NB4 (cell line): Measurements from ENCODE around the gene ZNF385A.

Source experiments
- DNase-seq: peaks from one replicate; pipeline ENCODE4 v3.0.0; 2010; ENCODE audit warnings: low read depth
- H3K4me3 ChIP-seq: one replicate; pipeline ENCODE4 v1.5.1; 2011; ENCODE audit warnings: mild to moderate bottlenecking, low read depth, low read length, moderate library complexity
- MYC ChIP-seq: IDR thresholded peaks from 2 replicates; pipeline ENCODE4 v1.6.1; 2011; ENCODE audit warnings: low read depth, low read length
- POLR2A ChIP-seq: IDR thresholded peaks from 2 replicates; pipeline ENCODE4 v1.6.1; 2011; ENCODE audit warnings: mild to moderate bottlenecking; ENCODE audit not compliant: insufficient read length; ENCODE audit errors: extremely low read depth
- TF ChIP-seq, protein P1 (sequence below): IDR thresholded peaks from one replicate; pipeline ENCODE4 v1.5.1; 2012; ENCODE audit warnings: low read depth, low read length
- TF ChIP-seq, protein P2 (sequence below): IDR thresholded peaks from 2 replicates; pipeline ENCODE4 v1.6.1; 2011; ENCODE audit warnings: low read depth, low read length

The ZNF385A gene

DNA sequence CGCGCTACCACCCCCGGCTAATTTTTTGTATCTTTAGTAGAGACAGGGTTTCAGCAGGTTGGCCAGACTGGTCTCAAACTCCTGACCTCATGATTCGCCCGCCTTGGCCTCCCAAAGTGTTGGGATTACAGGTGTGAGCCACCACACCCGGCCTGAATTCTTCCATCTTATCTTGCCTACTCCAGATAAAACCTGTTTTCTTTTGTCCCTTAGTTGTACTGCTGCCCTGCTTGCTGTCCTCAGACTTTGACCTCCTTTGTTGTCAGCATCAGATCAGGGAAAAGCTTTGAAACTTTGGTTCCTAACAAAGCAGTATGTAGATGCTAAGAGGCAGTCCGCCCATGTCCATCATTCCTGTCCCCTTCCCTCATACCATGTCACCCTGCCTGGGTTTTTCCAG, 43.7 kb downstream of the ZNF385A start:
- TF ChIP-seq, protein P1, sequence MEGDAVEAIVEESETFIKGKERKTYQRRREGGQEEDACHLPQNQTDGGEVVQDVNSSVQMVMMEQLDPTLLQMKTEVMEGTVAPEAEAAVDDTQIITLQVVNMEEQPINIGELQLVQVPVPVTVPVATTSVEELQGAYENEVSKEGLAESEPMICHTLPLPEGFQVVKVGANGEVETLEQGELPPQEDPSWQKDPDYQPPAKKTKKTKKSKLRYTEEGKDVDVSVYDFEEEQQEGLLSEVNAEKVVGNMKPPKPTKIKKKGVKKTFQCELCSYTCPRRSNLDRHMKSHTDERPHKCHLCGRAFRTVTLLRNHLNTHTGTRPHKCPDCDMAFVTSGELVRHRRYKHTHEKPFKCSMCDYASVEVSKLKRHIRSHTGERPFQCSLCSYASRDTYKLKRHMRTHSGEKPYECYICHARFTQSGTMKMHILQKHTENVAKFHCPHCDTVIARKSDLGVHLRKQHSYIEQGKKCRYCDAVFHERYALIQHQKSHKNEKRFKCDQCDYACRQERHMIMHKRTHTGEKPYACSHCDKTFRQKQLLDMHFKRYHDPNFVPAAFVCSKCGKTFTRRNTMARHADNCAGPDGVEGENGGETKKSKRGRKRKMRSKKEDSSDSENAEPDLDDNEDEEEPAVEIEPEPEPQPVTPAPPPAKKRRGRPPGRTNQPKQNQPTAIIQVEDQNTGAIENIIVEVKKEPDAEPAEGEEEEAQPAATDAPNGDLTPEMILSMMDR = no peak
- TF ChIP-seq, protein P2, sequence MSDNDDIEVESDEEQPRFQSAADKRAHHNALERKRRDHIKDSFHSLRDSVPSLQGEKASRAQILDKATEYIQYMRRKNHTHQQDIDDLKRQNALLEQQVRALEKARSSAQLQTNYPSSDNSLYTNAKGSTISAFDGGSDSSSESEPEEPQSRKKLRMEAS = no peak
- TF ChIP-seq POLR2A (no peak), MYC (no peak)
- DNase-seq = no peak
- H3K4me3 ChIP-seq = no peak overlapping the region

DNA sequence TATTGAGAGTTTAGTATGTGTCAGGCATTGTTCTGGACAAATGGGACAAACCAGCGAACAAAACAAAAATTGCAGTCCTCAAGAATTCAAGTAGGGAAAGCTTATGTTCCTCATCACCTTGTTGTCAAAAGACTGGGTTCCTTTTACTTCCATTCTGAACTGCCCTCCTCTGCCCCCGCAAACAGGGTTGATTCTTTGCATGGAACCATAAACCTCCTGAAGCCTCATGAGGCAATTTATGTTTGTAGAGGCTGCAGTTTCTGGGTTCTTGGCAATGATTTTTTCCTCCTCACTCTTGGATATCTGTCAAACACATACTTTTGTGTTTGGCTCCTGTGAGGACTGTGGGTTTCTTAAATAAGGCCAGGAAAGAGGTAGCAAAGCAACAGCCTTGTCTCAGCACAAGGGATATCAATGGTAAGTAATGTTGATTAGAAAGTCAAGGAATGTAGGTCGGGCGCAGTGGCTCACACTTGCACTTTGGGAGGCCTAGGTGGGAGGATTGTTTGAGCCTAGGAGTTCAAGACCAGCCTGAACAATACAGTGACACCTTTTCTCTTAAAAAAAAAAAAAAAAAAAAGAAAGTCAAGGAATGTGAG, 45.7 kb downstream of the ZNF385A start:
- no peak for DNase-seq
- TF ChIP-seq MYC = no peak
- no peak for TF ChIP-seq POLR2A
- TF ChIP-seq, protein P2 = no peak
- TF ChIP-seq, protein P1 = no peak
- no peak overlapping the region for H3K4me3 ChIP-seq

DNA sequence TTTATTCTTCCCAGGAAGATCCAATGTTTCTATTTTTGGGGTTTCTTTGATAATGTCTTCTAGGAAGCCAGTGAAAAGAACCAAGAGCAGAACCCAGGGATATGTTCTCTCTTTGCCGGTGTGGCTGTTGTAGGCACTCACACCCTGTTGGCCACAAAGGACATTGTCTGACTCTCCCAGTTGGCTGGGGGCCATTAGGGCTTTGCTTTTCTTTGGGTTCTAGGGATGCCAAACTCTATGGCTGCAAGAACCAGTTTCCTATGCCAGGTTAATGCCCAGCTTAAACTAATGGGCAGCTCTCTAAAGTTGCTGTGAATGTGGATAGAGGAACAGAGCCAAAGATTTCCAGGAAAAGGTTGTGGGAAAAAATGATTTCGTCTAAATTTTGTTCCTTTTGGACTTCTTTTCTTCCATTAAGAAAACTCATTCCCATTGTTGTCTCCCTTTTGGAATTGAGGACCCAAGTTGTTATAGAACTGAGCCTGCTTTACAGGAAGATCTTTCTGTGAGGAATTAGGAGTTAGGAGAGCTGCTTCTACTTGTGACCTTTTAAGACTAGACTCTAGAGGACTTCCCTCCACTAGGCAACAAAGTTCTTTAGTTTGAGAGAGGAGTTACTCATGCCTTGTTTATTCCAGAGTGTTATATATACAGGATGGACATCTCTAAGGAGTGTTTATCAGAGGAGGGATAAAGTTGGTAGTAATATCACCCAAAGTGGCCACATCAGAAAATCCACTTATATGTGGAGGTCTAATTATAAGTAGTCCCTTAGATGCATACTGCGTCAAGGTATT, 46.5 kb downstream of the ZNF385A start:
- no peak for DNase-seq
- no peak overlapping the region for H3K4me3 ChIP-seq
- TF ChIP-seq, protein P2 = no peak
- TF ChIP-seq, protein P1 = no peak
- no peak for TF ChIP-seq MYC
- no peak for TF ChIP-seq POLR2A

DNA sequence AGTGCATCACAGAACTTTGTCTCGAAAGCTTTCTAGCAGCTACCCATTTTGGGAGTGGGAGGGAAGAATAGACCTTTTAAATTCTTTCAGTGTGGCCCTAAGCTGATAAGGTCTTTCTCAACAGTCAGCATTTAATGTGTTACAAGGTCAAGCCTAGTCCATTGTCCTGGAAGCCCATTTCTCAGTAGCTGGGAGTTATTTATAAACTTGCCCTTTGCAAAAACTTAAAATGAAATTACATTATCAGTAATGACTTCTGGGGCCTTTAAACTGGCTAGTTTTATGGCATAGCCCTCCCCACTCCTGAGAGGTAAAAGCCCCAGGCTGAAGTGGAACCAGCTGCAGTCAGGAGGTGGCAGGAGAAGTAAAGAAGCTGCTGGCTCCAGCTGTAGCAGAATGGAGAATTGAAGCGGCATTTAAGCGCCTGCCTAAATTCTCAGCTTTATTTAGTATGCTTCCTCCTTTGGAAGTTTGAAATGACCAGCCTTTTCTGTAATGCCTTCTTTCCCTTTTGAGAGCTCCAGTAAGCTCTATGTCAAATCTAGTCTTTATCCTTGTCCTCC, 47.2 kb downstream of the ZNF385A start:
- H3K4me3 ChIP-seq = no peak overlapping the region
- no peak for DNase-seq
- no peak for TF ChIP-seq MYC
- no peak for TF ChIP-seq POLR2A
- TF ChIP-seq, protein P2 = no peak
- TF ChIP-seq, protein P1 = no peak

- TF ChIP-seq, protein P2 = no peak
- DNase-seq = no peak
- H3K4me3 ChIP-seq = no peak overlapping the region
Measured at GRCh38 chr12:54333420-54334034, 51.0 kb downstream of the ZNF385A start.
